C4-2B (cell line): ENCODE measurements around the gene ACYP1.

ENCODE experiments used
- ZFX ChIP-seq: fragments of 450-650 bp; IDR thresholded peaks from 2 replicates; pipeline ENCODE4 v1.6.1; 2017
- TF ChIP-seq, protein P1 (sequence below): fragments of 450-650 bp; conservative IDR thresholded peaks from 2 replicates; pipeline ENCODE4 v1.5.1; 2017; ENCODE audit warnings: mild to moderate bottlenecking

DNA sequence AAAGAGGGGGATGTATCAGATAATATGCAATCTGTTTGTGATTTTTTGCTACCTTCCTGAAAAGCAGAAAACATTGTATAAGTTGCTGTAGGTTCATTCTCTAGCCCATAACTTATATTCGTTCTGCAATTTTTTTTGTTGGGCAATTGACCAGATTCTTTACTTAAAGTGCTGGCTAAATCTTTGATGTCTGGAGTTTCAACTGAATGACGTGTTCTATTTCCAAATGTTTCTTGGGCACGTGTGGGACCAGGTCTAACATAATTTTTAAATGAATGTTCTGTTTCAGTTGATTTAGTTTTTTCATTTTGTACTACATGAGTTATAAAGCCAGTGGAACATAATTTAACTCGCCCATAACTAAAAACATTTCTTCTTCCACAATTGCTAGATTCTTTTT lies 16.3 kb downstream of the ACYP1 start:
- TF ChIP-seq, protein P1, sequence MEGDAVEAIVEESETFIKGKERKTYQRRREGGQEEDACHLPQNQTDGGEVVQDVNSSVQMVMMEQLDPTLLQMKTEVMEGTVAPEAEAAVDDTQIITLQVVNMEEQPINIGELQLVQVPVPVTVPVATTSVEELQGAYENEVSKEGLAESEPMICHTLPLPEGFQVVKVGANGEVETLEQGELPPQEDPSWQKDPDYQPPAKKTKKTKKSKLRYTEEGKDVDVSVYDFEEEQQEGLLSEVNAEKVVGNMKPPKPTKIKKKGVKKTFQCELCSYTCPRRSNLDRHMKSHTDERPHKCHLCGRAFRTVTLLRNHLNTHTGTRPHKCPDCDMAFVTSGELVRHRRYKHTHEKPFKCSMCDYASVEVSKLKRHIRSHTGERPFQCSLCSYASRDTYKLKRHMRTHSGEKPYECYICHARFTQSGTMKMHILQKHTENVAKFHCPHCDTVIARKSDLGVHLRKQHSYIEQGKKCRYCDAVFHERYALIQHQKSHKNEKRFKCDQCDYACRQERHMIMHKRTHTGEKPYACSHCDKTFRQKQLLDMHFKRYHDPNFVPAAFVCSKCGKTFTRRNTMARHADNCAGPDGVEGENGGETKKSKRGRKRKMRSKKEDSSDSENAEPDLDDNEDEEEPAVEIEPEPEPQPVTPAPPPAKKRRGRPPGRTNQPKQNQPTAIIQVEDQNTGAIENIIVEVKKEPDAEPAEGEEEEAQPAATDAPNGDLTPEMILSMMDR = no peak
- TF ChIP-seq ZFX = no peak
